Caco-2 (cell line): Measurements from ENCODE around the gene MALAT1. TPM values are rescaled to one million over a fixed set of nuclear protein-coding genes. Genes with fewer than 3 reads are reported as not detected.
A peak's percentile ranks its signal among the peaks of the same experiment; 100 is the strongest.

Experiments used
- BruUV-seq: library from RNA; stranded (reverse); fragments of 400-500 nt; replicated peaks from 2 replicates; lab custom pipeline; 2021; lab: Mats Ljungman, UMichigan
- CTCF ChIA-PET: fragments of 300-600 bp; sonication (Branson Sonifier 250); formaldehyde crosslinking; loops from one replicate; lab custom pipeline; 2022; ENCODE audit warnings: antibody characterized with exemption; lab: Charles Lee
- POLR2A ChIA-PET: fragments of 300-600 bp; sonication (Branson Sonifier 250); formaldehyde crosslinking; loops from one replicate; lab custom pipeline; 2022; ENCODE audit warnings: antibody characterized with exemption; lab: Charles Lee
- DNase-seq, 2 experiments: peaks; one replicate each; pipeline versions ENCODE4 v3.0.0 to v3.0.0-alpha.2; 2020 to 2022
- H3K27me3 ChIP-seq: replicated peaks from 2 replicates; pipeline ENCODE4 v1.6.0; 2011; ENCODE audit warnings: low read length; ENCODE audit not compliant: control insufficient read depth, insufficient read depth
- H3K36me3 ChIP-seq: 2 replicates; pipeline ENCODE4 v1.5.1; 2011; ENCODE audit warnings: low read length; ENCODE audit not compliant: control insufficient read depth, insufficient read depth
- H3K4me1 ChIP-seq: fragments of 250-450 bp; sonication (Bioruptor Pico); 2 replicates; pipeline ENCODE4 v1.5.1; 2020; ENCODE audit warnings: mild to moderate bottlenecking
- H3K4me3 ChIP-seq: 2 replicates; pipeline ENCODE4 v1.5.1; 2011; ENCODE audit warnings: low read depth, mild to moderate bottlenecking, control low read depth, low read length
- H3K9me3 ChIP-seq: fragments of 250-450 bp; sonication (Bioruptor Pico); 2 replicates; pipeline ENCODE4 v1.5.1; 2020; ENCODE audit warnings: mild to moderate bottlenecking, moderate library complexity
- H3K27ac Mint-ChIP-seq: one replicate; pipeline ENCODE4 v1.8.0; 2022; ENCODE audit warnings: mixed read lengths; ENCODE audit not compliant: unreplicated experiment
- H3K27me3 Mint-ChIP-seq: one replicate; pipeline ENCODE4 v1.8.0; 2022; ENCODE audit warnings: mixed read lengths; ENCODE audit not compliant: insufficient read depth, unreplicated experiment
- H3K36me3 Mint-ChIP-seq: one replicate; pipeline ENCODE4 v1.8.0; 2022; ENCODE audit warnings: mild to moderate bottlenecking, mixed read lengths; ENCODE audit not compliant: insufficient read depth, unreplicated experiment
- H3K4me1 Mint-ChIP-seq: one replicate; pipeline ENCODE4 v1.8.0; 2022; ENCODE audit warnings: low read depth, mixed read lengths; ENCODE audit not compliant: unreplicated experiment
- H3K4me3 Mint-ChIP-seq: one replicate; pipeline ENCODE4 v1.8.0; 2022; ENCODE audit warnings: mild to moderate bottlenecking, moderate library complexity, mixed read lengths; ENCODE audit not compliant: unreplicated experiment
- H3K9me3 Mint-ChIP-seq: one replicate; pipeline ENCODE4 v1.8.0; 2022; ENCODE audit warnings: mixed read lengths; ENCODE audit not compliant: unreplicated experiment
- intact Hi-C: fragments of 100-400 bp; cut with micrococcal nuclease; formaldehyde crosslinking; loops from one replicate; pipeline ENCODE4 v1.10.0; 2022; ENCODE audit not compliant: unreplicated experiment
- total RNA-seq: library from RNA; stranded (reverse); gene quantifications from 2 replicates; pipeline ENCODE4 v1.2.3, GENCODE V29; 2022
- TF ChIP-seq, protein P1 (sequence below), 2 experiments: fragments of 200-600 bp in 1 of 2; IDR thresholded peaks; 1 replicate in 1 of 2; 2 replicates in 1 of 2; pipeline versions ENCODE4 v1.5.1 to v1.8.0; 2011 to 2022; ENCODE audit warnings: antibody characterized with exemption in 1 of 2, control low read depth in 1 of 2, inconsistent platforms in 1 of 2, low read depth in 1 of 2, low read length in 1 of 2, mild to moderate bottlenecking in 1 of 2, moderate library complexity in 1 of 2; ENCODE audit not compliant: insufficient read depth in 1 of 2, severe bottlenecking in 1 of 2, unreplicated experiment in 1 of 2

MALAT1 gene
- total RNA-seq, 1 experiment from 2014 or later, result 4,914 TPM

DNA sequence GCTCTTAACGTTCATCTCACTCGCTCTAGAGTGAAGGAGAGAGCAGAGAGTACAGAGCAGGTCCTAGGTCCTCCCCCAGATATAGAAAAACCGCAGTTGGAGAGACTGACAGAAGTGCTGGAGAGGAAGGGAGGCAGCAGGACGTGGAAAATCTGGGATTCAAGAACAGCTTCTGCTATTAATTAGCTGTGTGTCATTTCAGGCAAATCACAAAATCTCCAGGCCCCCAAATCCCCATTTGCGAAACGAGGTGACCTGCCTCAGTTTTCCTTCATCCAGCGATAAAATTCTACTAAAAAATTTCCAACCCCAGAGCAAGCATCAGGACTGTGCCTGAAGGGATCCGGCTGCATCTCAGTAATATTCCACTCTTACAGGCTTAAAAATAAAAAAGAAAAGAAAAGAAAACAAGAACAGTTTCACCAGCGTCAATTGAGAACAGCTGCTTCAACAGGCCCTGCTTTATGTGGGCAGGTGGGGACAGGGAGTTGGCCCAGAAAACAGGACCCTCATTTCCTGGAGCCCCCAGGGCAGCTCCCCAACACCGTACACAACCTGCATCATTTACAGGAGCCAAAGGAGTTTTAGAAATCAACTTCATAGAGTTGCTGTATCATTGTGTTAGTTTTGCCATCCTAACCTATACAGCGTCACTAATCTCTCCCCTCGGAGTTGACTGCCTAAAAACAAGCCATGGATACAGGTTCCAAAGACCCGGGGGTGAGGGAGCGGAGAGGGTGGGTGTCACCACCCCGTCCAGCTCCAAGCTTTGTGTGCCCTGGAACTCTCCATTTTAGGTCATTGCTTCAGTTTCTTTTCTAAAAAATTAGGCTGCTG, 2.3 kb upstream of the MALAT1 start:
- Mint-ChIP-seq H3K27ac (no peak overlapping the region), H3K27me3 (no peaks in the 10 kb centered on the region), H3K9me3 (no peaks in the 10 kb centered on the region), H3K4me3 (no peak overlapping the region), H3K4me1 (peaks cover 36% of the 10 kb centered on the region), H3K36me3 (peaks cover 6% of the 10 kb centered on the region)
- Histone ChIP-seq H3K27me3 (no peaks in the 10 kb centered on the region), H3K36me3 (peaks cover 3% of the 10 kb centered on the region), H3K4me1 (peaks cover 46% of the 10 kb centered on the region), H3K4me3 (peak overlapping the region; percentile 23), H3K9me3 (no peaks in the 10 kb centered on the region)
- DNase-seq, result no peak
- TF ChIP-seq, protein P1, sequence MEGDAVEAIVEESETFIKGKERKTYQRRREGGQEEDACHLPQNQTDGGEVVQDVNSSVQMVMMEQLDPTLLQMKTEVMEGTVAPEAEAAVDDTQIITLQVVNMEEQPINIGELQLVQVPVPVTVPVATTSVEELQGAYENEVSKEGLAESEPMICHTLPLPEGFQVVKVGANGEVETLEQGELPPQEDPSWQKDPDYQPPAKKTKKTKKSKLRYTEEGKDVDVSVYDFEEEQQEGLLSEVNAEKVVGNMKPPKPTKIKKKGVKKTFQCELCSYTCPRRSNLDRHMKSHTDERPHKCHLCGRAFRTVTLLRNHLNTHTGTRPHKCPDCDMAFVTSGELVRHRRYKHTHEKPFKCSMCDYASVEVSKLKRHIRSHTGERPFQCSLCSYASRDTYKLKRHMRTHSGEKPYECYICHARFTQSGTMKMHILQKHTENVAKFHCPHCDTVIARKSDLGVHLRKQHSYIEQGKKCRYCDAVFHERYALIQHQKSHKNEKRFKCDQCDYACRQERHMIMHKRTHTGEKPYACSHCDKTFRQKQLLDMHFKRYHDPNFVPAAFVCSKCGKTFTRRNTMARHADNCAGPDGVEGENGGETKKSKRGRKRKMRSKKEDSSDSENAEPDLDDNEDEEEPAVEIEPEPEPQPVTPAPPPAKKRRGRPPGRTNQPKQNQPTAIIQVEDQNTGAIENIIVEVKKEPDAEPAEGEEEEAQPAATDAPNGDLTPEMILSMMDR (IDR thresholded peaks at IDR 0.05; ENCODE audit: insufficient read depth in 1 of 2, low read depth in 1 of 2, low read length in 1 of 2, severe bottlenecking in 1 of 2, unreplicated experiment in 1 of 2), result no peak
- intact Hi-C loops, result loop anchor here (1.0 to 2.0 kb wide), 5 partner anchors 7 to 78 kb away; partner anchors contain the start of gene NEAT1
- ChIA-PET CTCF (interaction anchor here (0.6 to 3.1 kb wide), 7 partner anchors 7 to 80 kb away, joined by 3 to 31 read pairs (median 8); no protein-coding TSS in a partner anchor), POLR2A (interaction anchor here (0.7 to 13.2 kb wide), 14 partner anchors 8 to 163 kb away, joined by 3 to 377 read pairs (median 10); partner anchors contain the start of genes DPF2, FAM89B, NEAT1 and SCYL1)
- BruUV-seq, result TSS peak; percentile 79

GRCh38 chr11:65497141-65498041, 1.5 kb upstream of the MALAT1 start:
- intact Hi-C loops, result loop anchor here (1.0 to 2.0 kb wide), 5 partner anchors 8 to 79 kb away; partner anchors contain the start of gene NEAT1
- H3K4me1 ChIP-seq, result peaks cover 37% of the 10 kb centered on the region
- H3K27ac Mint-ChIP-seq, result no peak overlapping the region

More at GRCh38 chr11:65497141-65498041, 1.5 kb upstream of the MALAT1 start:
- peak overlapping the region; percentile 81 for H3K4me3 ChIP-seq
- H3K4me3 Mint-ChIP-seq, result no peak overlapping the region
- H3K36me3 ChIP-seq, result peaks cover 3% of the 10 kb centered on the region
- POLR2A ChIA-PET, result interaction anchor here (0.7 to 13.2 kb wide), 16 partner anchors 9 to 693 kb away, joined by 3 to 377 read pairs (median 10); partner anchors contain the start of genes DPF2, FAM89B, NEAT1 and SCYL1
- CTCF ChIA-PET, result interaction anchor here (0.6 to 3.1 kb wide), 7 partner anchors 8 to 81 kb away, joined by 3 to 31 read pairs (median 8); no protein-coding TSS in a partner anchor
- peaks cover 35% of the 10 kb centered on the region for H3K4me1 Mint-ChIP-seq
- no peaks in the 10 kb centered on the region for H3K9me3 Mint-ChIP-seq
- H3K9me3 ChIP-seq, result no peaks in the 10 kb centered on the region
- TF ChIP-seq, protein P1 (IDR thresholded peaks at IDR 0.05; ENCODE audit: insufficient read depth in 1 of 2, low read depth in 1 of 2, low read length in 1 of 2, severe bottlenecking in 1 of 2, unreplicated experiment in 1 of 2), result peak in 1 of 2 experiments; percentile 17
- peak; percentile 99 for DNase-seq
- no peaks in the 10 kb centered on the region for H3K36me3 Mint-ChIP-seq
- no TSS peak for BruUV-seq
- peaks cover 3% of the 10 kb centered on the region for H3K27me3 Mint-ChIP-seq
- no peaks in the 10 kb centered on the region for H3K27me3 ChIP-seq
